HEK293 (cell line): Measurements from ENCODE around the gene OPCML.

ENCODE experiments used
- CTCF ChIA-PET: fragments of 350-600 bp; formaldehyde crosslinking; extraction: SDS; loops from one replicate; lab custom pipeline; 2021; ENCODE audit warnings: antibody characterized with exemption; lab: Yijun Ruan, JAX
- POLR2A ChIA-PET: fragments of 300-600 bp; formaldehyde crosslinking; extraction: SDS; loops from one replicate; lab custom pipeline; 2020; ENCODE audit warnings: antibody characterized with exemption, inconsistent platforms; lab: Yijun Ruan, JAX
- H3K27ac ChIP-seq: fragments of 200-500 bp; sonication (Bioruptor generic); 2 replicates; pipeline ENCODE4 v1.5.1; 2014; ENCODE audit warnings: low read depth, low read length, control low read depth, inconsistent platforms; ENCODE audit errors: extremely low read depth
- H3K36me3 ChIP-seq, 2 experiments: fragments of 200-500 bp in 1 of 2; sonication (Bioruptor generic) in 1 of 2; 1 replicate in 1 of 2; 2 replicates in 1 of 2; pipeline ENCODE4 v1.5.1; 2014 to 2017; ENCODE audit warnings: inconsistent platforms in 2 of 2, low read length in 2 of 2; ENCODE audit not compliant: control insufficient read depth in 2 of 2, insufficient read depth in 1 of 2
- H3K4me1 ChIP-seq: fragments of 200-500 bp; sonication (Bioruptor generic); 2 replicates; pipeline ENCODE4 v1.5.1; 2014; ENCODE audit warnings: mild to moderate bottlenecking, low read length, inconsistent platforms; ENCODE audit not compliant: control insufficient read depth, insufficient read depth
- H3K4me3 ChIP-seq: 2 replicates; pipeline ENCODE4 v1.5.1; 2011; ENCODE audit warnings: low read depth, mild to moderate bottlenecking, control low read depth, low read length, moderate library complexity
- H3K9me3 ChIP-seq: fragments of 200-500 bp; sonication (Bioruptor generic); 2 replicates; pipeline ENCODE4 v1.5.1; 2014; ENCODE audit warnings: low read depth, low read length, inconsistent platforms; ENCODE audit not compliant: control insufficient read depth, insufficient read depth
- FEZF1 ChIP-seq: fragments of 450-650 bp; formaldehyde crosslinking; IDR thresholded peaks from 2 replicates; pipeline ENCODE4 v1.5.1; 2016; ENCODE audit warnings: missing biosample characterization, missing genetic modification characterization
- GLIS2 ChIP-seq: fragments of 450-650 bp; formaldehyde crosslinking; IDR thresholded peaks from 2 replicates; pipeline ENCODE4 v1.5.1; 2016; ENCODE audit warnings: missing biosample characterization, missing genetic modification characterization
- HOXD13 ChIP-seq: sonication (generic); formaldehyde crosslinking; IDR thresholded peaks from 2 replicates; pipeline ENCODE4 v1.8.0; 2022; ENCODE audit warnings: missing genetic modification reagents, borderline replicate concordance
- MZF1 ChIP-seq: fragments of 450-650 bp; formaldehyde crosslinking; IDR thresholded peaks from 2 replicates; pipeline ENCODE4 v1.5.1; 2017; ENCODE audit warnings: missing biosample characterization, missing genetic modification characterization, borderline replicate concordance
- OVOL3 ChIP-seq: fragments of 450-650 bp; formaldehyde crosslinking; IDR thresholded peaks from 2 replicates; pipeline ENCODE4 v1.5.1; 2016; ENCODE audit warnings: missing biosample characterization, missing genetic modification characterization
- SCRT2 ChIP-seq: fragments of 450-650 bp; formaldehyde crosslinking; IDR thresholded peaks from 2 replicates; pipeline ENCODE4 v1.5.1; 2016; ENCODE audit warnings: missing biosample characterization, missing genetic modification characterization
- SETDB1 ChIP-seq: IDR thresholded peaks from one replicate; pipeline ENCODE4 v1.6.1; 2017; ENCODE audit warnings: mild to moderate bottlenecking, low read length, moderate library complexity, mixed read lengths; ENCODE audit not compliant: insufficient read length
- ZBTB26 ChIP-seq: fragments of 450-650 bp; formaldehyde crosslinking; optimal IDR thresholded peaks from 2 replicates; pipeline ENCODE3; 2016; ENCODE audit warnings: missing biosample characterization, mild to moderate bottlenecking, missing genetic modification characterization
- ZFP3 ChIP-seq: fragments of 450-650 bp; formaldehyde crosslinking; IDR thresholded peaks from 2 replicates; pipeline ENCODE4 v1.5.1; 2016; ENCODE audit warnings: low read depth, missing biosample characterization, missing genetic modification characterization
- ZNF169 ChIP-seq: fragments of 450-650 bp; formaldehyde crosslinking; IDR thresholded peaks from 2 replicates; pipeline ENCODE4 v1.5.1; 2016; ENCODE audit warnings: missing biosample characterization, missing genetic modification characterization
- ZNF184 ChIP-seq: fragments of 450-650 bp; IDR thresholded peaks from 2 replicates; pipeline ENCODE4 v1.5.1; 2018; ENCODE audit warnings: missing biosample characterization, mild to moderate bottlenecking, missing genetic modification characterization
- ZNF202 ChIP-seq: fragments of 450-650 bp; formaldehyde crosslinking; IDR thresholded peaks from 2 replicates; pipeline ENCODE4 v1.5.1; 2016; ENCODE audit warnings: missing biosample characterization, missing genetic modification characterization, borderline replicate concordance
- ZNF24 ChIP-seq: fragments of 450-650 bp; formaldehyde crosslinking; IDR thresholded peaks from 2 replicates; pipeline ENCODE4 v1.5.1; 2016; ENCODE audit warnings: missing biosample characterization, missing genetic modification characterization
- ZNF335 ChIP-seq: fragments of 450-650 bp; formaldehyde crosslinking; conservative IDR thresholded peaks from 2 replicates; pipeline ENCODE4 v1.5.1; 2016; ENCODE audit warnings: missing biosample characterization, missing genetic modification characterization
- ZNF513 ChIP-seq: fragments of 450-650 bp; IDR thresholded peaks from 2 replicates; pipeline ENCODE4 v1.5.1; 2018; ENCODE audit warnings: missing biosample characterization, missing genetic modification characterization
- ZNF521 ChIP-seq: fragments of 450-650 bp; formaldehyde crosslinking; IDR thresholded peaks from 2 replicates; pipeline ENCODE4 v1.5.1; 2017; ENCODE audit warnings: missing biosample characterization, mild to moderate bottlenecking, missing genetic modification characterization
- ZNF548 ChIP-seq: fragments of 450-650 bp; formaldehyde crosslinking; IDR thresholded peaks from 2 replicates; pipeline ENCODE4 v1.5.1; 2016; ENCODE audit warnings: missing biosample characterization, missing genetic modification characterization
- ZNF623 ChIP-seq: fragments of 450-650 bp; formaldehyde crosslinking; IDR thresholded peaks from 2 replicates; pipeline ENCODE4 v1.5.1; 2016; ENCODE audit warnings: missing biosample characterization, missing genetic modification characterization
- ZNF658 ChIP-seq: fragments of 450-650 bp; formaldehyde crosslinking; IDR thresholded peaks from 2 replicates; pipeline ENCODE4; 2016; ENCODE audit warnings: missing biosample characterization, missing genetic modification characterization
- ZNF785 ChIP-seq: fragments of 450-650 bp; formaldehyde crosslinking; IDR thresholded peaks from 2 replicates; pipeline ENCODE4 v1.5.1; 2016; ENCODE audit warnings: missing biosample characterization, missing genetic modification characterization
- ZNF792 ChIP-seq: fragments of 450-650 bp; formaldehyde crosslinking; IDR thresholded peaks from 2 replicates; pipeline ENCODE4 v1.5.1; 2016; ENCODE audit warnings: missing biosample characterization, missing genetic modification characterization
- ZNF843 ChIP-seq: fragments of 450-650 bp; formaldehyde crosslinking; IDR thresholded peaks from 2 replicates; pipeline ENCODE4 v1.5.1; 2016; ENCODE audit warnings: missing biosample characterization, missing genetic modification characterization

The OPCML gene

GRCh38 chr11:133524488-133524887, 7.8 kb downstream of the OPCML start:
- POLR2A ChIA-PET = no interaction called here
- Histone ChIP-seq H3K36me3 (no peaks in the 10 kb centered on the region), H3K27ac (no peak overlapping the region), H3K9me3 (no peaks in the 10 kb centered on the region), H3K4me1 (no peaks in the 10 kb centered on the region), H3K4me3 (no peak overlapping the region)
- CTCF ChIA-PET = no interaction called here
- TF ChIP-seq ZNF335 (tag by site-specific recombination) = no peak

- no peak for TF ChIP-seq ZNF184 (tag by site-specific recombination)
- no peak for TF ChIP-seq ZBTB26 (tag by site-specific recombination)
- TF ChIP-seq ZNF792 = no peak
- no peak for TF ChIP-seq ZNF548
- TF ChIP-seq ZNF521 (tag by site-specific recombination) = no peak
- no peak for TF ChIP-seq MZF1 (tag by site-specific recombination)
- no peak for TF ChIP-seq HOXD13 (CRISPR knock-in tag)
- TF ChIP-seq OVOL3 = no peak
- TF ChIP-seq SCRT2 = no peak
- no peak for TF ChIP-seq ZNF658
- TF ChIP-seq ZNF202 (tag by site-specific recombination) = no peak
Measured at GRCh38 chr11:133522344-133522743, 10.0 kb downstream of the OPCML start.

DNA sequence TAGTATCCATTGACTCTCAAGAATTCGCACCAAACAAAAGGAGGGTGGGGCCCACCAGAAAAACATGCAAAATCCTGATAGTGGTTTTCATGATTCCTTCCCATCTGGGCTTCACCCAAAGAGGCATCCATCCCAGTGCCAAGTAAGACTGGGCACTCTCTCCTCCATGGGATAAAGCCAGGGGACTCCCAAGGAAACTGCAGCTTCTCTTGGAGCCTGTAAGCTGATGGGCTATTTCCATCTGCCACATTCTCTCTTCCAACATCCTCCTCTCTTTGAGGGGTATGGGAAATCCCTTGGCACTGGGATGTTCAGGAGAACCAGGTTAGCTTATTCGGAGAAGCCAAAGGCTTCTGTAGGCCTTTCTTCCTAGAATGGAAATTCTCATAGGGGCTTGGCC, 10.8 kb downstream of the OPCML start:
- no peaks in the 10 kb centered on the region for H3K9me3 ChIP-seq
- CTCF ChIA-PET = interaction anchor here (0.6 kb wide), 1 partner anchor 440 kb away, joined by 4 read pairs; no protein-coding TSS in a partner anchor

More at GRCh38 chr11:133522344-133522743, 10.0 kb downstream of the OPCML start:
- Histone ChIP-seq H3K4me1 (no peaks in the 10 kb centered on the region), H3K9me3 (no peaks in the 10 kb centered on the region), H3K36me3 (no peaks in the 10 kb centered on the region), H3K4me3 (no peak overlapping the region), H3K27ac (no peak overlapping the region)
- ChIA-PET CTCF (no interaction called here), POLR2A (no interaction called here)

GRCh38 chr11:133520707-133521106, 11.6 kb downstream of the OPCML start:
- POLR2A ChIA-PET = no interaction called here
- no peaks in the 10 kb centered on the region for H3K36me3 ChIP-seq
- no peak for TF ChIP-seq ZNF24 (tag by site-specific recombination)
- no peak for TF ChIP-seq FEZF1
- TF ChIP-seq ZNF785 = no peak
- no peak for TF ChIP-seq SETDB1
- TF ChIP-seq ZNF184 (tag by site-specific recombination) = no peak
- no peak for TF ChIP-seq ZNF623 (tag by site-specific recombination)
- TF ChIP-seq ZNF843 = no peak
- no peak for TF ChIP-seq ZNF169 (tag by site-specific recombination)
- no peak for TF ChIP-seq GLIS2 (tag by site-specific recombination)
- no peak overlapping the region for H3K27ac ChIP-seq
- H3K4me1 ChIP-seq = no peaks in the 10 kb centered on the region
- H3K4me3 ChIP-seq = no peak overlapping the region
- CTCF ChIA-PET = no interaction called here
- no peaks in the 10 kb centered on the region for H3K9me3 ChIP-seq

More for the DNA sequence above, 10.8 kb downstream of the OPCML start:
- no peaks in the 10 kb centered on the region for H3K36me3 ChIP-seq
- TF ChIP-seq ZFP3 (tag by site-specific recombination) = no peak
- no peak for TF ChIP-seq ZNF513
- TF ChIP-seq, all 188 proteins: peak for 0
- POLR2A ChIA-PET = no interaction called here
- no peak overlapping the region for H3K4me3 ChIP-seq
- no peak overlapping the region for H3K27ac ChIP-seq
- no peaks in the 10 kb centered on the region for H3K4me1 ChIP-seq
